Caco-2 (cell line): ENCODE results near the gene DGCR6. TPM values are rescaled to one million over a fixed set of nuclear protein-coding genes. Genes with fewer than 3 reads are reported as not detected.

Experiments
- BruUV-seq: library from RNA; stranded (reverse); fragments of 400-500 nt; replicated peaks from 2 replicates; lab custom pipeline; 2021; lab: Mats Ljungman, UMichigan
- CTCF ChIA-PET: fragments of 300-600 bp; sonication (Branson Sonifier 250); formaldehyde crosslinking; loops from one replicate; lab custom pipeline; 2022; ENCODE audit warnings: antibody characterized with exemption; lab: Charles Lee
- POLR2A ChIA-PET: fragments of 300-600 bp; sonication (Branson Sonifier 250); formaldehyde crosslinking; loops from one replicate; lab custom pipeline; 2022; ENCODE audit warnings: antibody characterized with exemption; lab: Charles Lee
- DNase-seq, 2 experiments: peaks; one replicate each; pipeline versions ENCODE4 v3.0.0 to v3.0.0-alpha.2; 2020 to 2022
- H3K27me3 ChIP-seq: replicated peaks from 2 replicates; pipeline ENCODE4 v1.6.0; 2011; ENCODE audit warnings: low read length; ENCODE audit not compliant: control insufficient read depth, insufficient read depth
- H3K36me3 ChIP-seq: 2 replicates; pipeline ENCODE4 v1.5.1; 2011; ENCODE audit warnings: low read length; ENCODE audit not compliant: control insufficient read depth, insufficient read depth
- H3K4me1 ChIP-seq: fragments of 250-450 bp; sonication (Bioruptor Pico); 2 replicates; pipeline ENCODE4 v1.5.1; 2020; ENCODE audit warnings: mild to moderate bottlenecking
- H3K4me3 ChIP-seq: 2 replicates; pipeline ENCODE4 v1.5.1; 2011; ENCODE audit warnings: low read depth, mild to moderate bottlenecking, control low read depth, low read length
- H3K9me3 ChIP-seq: fragments of 250-450 bp; sonication (Bioruptor Pico); 2 replicates; pipeline ENCODE4 v1.5.1; 2020; ENCODE audit warnings: mild to moderate bottlenecking, moderate library complexity
- H3K27ac Mint-ChIP-seq: one replicate; pipeline ENCODE4 v1.8.0; 2022; ENCODE audit warnings: mixed read lengths; ENCODE audit not compliant: unreplicated experiment
- H3K27me3 Mint-ChIP-seq: one replicate; pipeline ENCODE4 v1.8.0; 2022; ENCODE audit warnings: mixed read lengths; ENCODE audit not compliant: insufficient read depth, unreplicated experiment
- H3K36me3 Mint-ChIP-seq: one replicate; pipeline ENCODE4 v1.8.0; 2022; ENCODE audit warnings: mild to moderate bottlenecking, mixed read lengths; ENCODE audit not compliant: insufficient read depth, unreplicated experiment
- H3K4me1 Mint-ChIP-seq: one replicate; pipeline ENCODE4 v1.8.0; 2022; ENCODE audit warnings: low read depth, mixed read lengths; ENCODE audit not compliant: unreplicated experiment
- H3K4me3 Mint-ChIP-seq: one replicate; pipeline ENCODE4 v1.8.0; 2022; ENCODE audit warnings: mild to moderate bottlenecking, moderate library complexity, mixed read lengths; ENCODE audit not compliant: unreplicated experiment
- H3K9me3 Mint-ChIP-seq: one replicate; pipeline ENCODE4 v1.8.0; 2022; ENCODE audit warnings: mixed read lengths; ENCODE audit not compliant: unreplicated experiment
- CTCF ChIP-seq, 2 experiments: fragments of 200-600 bp in 1 of 2; IDR thresholded peaks; 1 replicate in 1 of 2; 2 replicates in 1 of 2; pipeline versions ENCODE4 v1.5.1 to v1.8.0; 2011 to 2022; ENCODE audit warnings: antibody characterized with exemption in 1 of 2, control low read depth in 1 of 2, inconsistent platforms in 1 of 2, low read depth in 1 of 2, low read length in 1 of 2, mild to moderate bottlenecking in 1 of 2, moderate library complexity in 1 of 2; ENCODE audit not compliant: insufficient read depth in 1 of 2, severe bottlenecking in 1 of 2, unreplicated experiment in 1 of 2
- intact Hi-C: fragments of 100-400 bp; cut with micrococcal nuclease; formaldehyde crosslinking; loops from one replicate; pipeline ENCODE4 v1.10.0; 2022; ENCODE audit not compliant: unreplicated experiment
- total RNA-seq: library from RNA; stranded (reverse); gene quantifications from 2 replicates; pipeline ENCODE4 v1.2.3, GENCODE V29; 2022

The DGCR6 gene
- total RNA-seq, 1 experiment from 2014 or later = 5.9 TPM

GRCh38 chr22:18927020-18927419 is 20.9 kb downstream of the DGCR6 start:
- no peaks in the 10 kb centered on the region for H3K27me3 ChIP-seq
- H3K4me3 ChIP-seq = no peak overlapping the region
- H3K9me3 ChIP-seq = no peaks in the 10 kb centered on the region
- no peaks in the 10 kb centered on the region for H3K4me1 ChIP-seq
- Mint-ChIP-seq H3K4me3 (no peak overlapping the region), H3K27ac (no peak overlapping the region), H3K27me3 (no peaks in the 10 kb centered on the region), H3K9me3 (no peaks in the 10 kb centered on the region), H3K36me3 (no peaks in the 10 kb centered on the region), H3K4me1 (no peaks in the 10 kb centered on the region)
- BruUV-seq = no TSS peak
- ChIA-PET POLR2A (no interaction called here), CTCF (no interaction called here)
- intact Hi-C loops = no loop called here
- no peak for TF ChIP-seq CTCF (IDR thresholded peaks at IDR 0.05; ENCODE audit: insufficient read depth in 1 of 2, low read depth in 1 of 2, low read length in 1 of 2, severe bottlenecking in 1 of 2, unreplicated experiment in 1 of 2)
- no peak for DNase-seq
- no peaks in the 10 kb centered on the region for H3K36me3 ChIP-seq

- H3K27me3 ChIP-seq = no peaks in the 10 kb centered on the region
- H3K4me1 ChIP-seq = no peaks in the 10 kb centered on the region
- DNase-seq = no peak
- no peak overlapping the region for H3K4me3 ChIP-seq
- no peaks in the 10 kb centered on the region for H3K9me3 Mint-ChIP-seq
- intact Hi-C loops = no loop called here
- no peak for TF ChIP-seq CTCF (IDR thresholded peaks at IDR 0.05; ENCODE audit: insufficient read depth in 1 of 2, low read depth in 1 of 2, low read length in 1 of 2, severe bottlenecking in 1 of 2, unreplicated experiment in 1 of 2)
- BruUV-seq = no TSS peak
- ChIA-PET POLR2A (no interaction called here), CTCF (no interaction called here)
- H3K9me3 ChIP-seq = no peaks in the 10 kb centered on the region
- H3K27ac Mint-ChIP-seq = no peak overlapping the region
- no peaks in the 10 kb centered on the region for H3K36me3 Mint-ChIP-seq
- H3K36me3 ChIP-seq = no peaks in the 10 kb centered on the region
- no peaks in the 10 kb centered on the region for H3K4me1 Mint-ChIP-seq
- H3K27me3 Mint-ChIP-seq = no peaks in the 10 kb centered on the region
- H3K4me3 Mint-ChIP-seq = no peak overlapping the region
Observed at GRCh38 chr22:18927573-18927972, 21.5 kb downstream of the DGCR6 start.

- Mint-ChIP-seq H3K36me3 (no peaks in the 10 kb centered on the region), H3K9me3 (no peaks in the 10 kb centered on the region), H3K27ac (no peak overlapping the region), H3K4me1 (no peaks in the 10 kb centered on the region), H3K27me3 (no peaks in the 10 kb centered on the region), H3K4me3 (no peak overlapping the region)
- no peaks in the 10 kb centered on the region for H3K36me3 ChIP-seq
- POLR2A ChIA-PET = no interaction called here
- no peaks in the 10 kb centered on the region for H3K4me1 ChIP-seq
- CTCF ChIA-PET = interaction anchor here (0.9 kb wide), 1 partner anchor 17 kb away, joined by 3 read pairs; no protein-coding TSS in a partner anchor
- no peak for TF ChIP-seq CTCF (IDR thresholded peaks at IDR 0.05; ENCODE audit: insufficient read depth in 1 of 2, low read depth in 1 of 2, low read length in 1 of 2, severe bottlenecking in 1 of 2, unreplicated experiment in 1 of 2)
- no peak for DNase-seq
- no TSS peak for BruUV-seq
- H3K4me3 ChIP-seq = no peak overlapping the region
- no peaks in the 10 kb centered on the region for H3K9me3 ChIP-seq
- intact Hi-C loops = no loop called here
- no peaks in the 10 kb centered on the region for H3K27me3 ChIP-seq
Observed at GRCh38 chr22:18929459-18929858, 23.3 kb downstream of the DGCR6 start.
